Gastrocnemius medialis (tissue), 4 donors: ENCODE results near the gene INPP5A. TPM values are rescaled to one million over a fixed set of nuclear protein-coding genes. Genes with fewer than 3 reads are reported as not detected.
"Not testable (repeated sequence)": the region's sequence is repeated elsewhere in the genome, so short reads cannot be mapped to it uniquely, and the experiment has no call there.

Experiments
- ATAC-seq, 2 donors: fragments of 150-250 bp; one replicate each; pipeline ENCODE4 v1.9.1; 2016
- DNase-seq, 2 donors: peaks; one replicate each; pipeline ENCODE4 v3.0.0-alpha.2; 2019
- H3K27ac ChIP-seq, 4 donors: fragments of 200-600 bp; sonication (generic); 1 replicate in 1 of 4; 2 replicates in 3 of 4; pipeline ENCODE4 v1.5.1; 2016 to 2018; ENCODE audit warnings: mild to moderate bottlenecking in 2 of 4, moderate library complexity in 1 of 4
- H3K27me3 ChIP-seq, 3 donors: fragments of 200-600 bp; sonication (generic) in 2 of 3; 1 replicate in 1 of 3; 2 replicates in 2 of 3; pipeline versions ENCODE4 v1.5.1 to v1.6.0; 2016 to 2019; ENCODE audit warnings: mild to moderate bottlenecking in 1 of 3, moderate library complexity in 1 of 3
- H3K36me3 ChIP-seq, 2 donors: fragments of 200-600 bp; sonication (generic) in 1 of 2; one replicate each; pipeline ENCODE4 v1.5.1; 2017 to 2018
- H3K4me1 ChIP-seq, 2 donors: fragments of 200-600 bp; sonication (generic) in 1 of 2; one replicate each; pipeline ENCODE4 v1.5.1; 2016 to 2017; ENCODE audit warnings: mild to moderate bottlenecking in 2 of 2
- H3K4me3 ChIP-seq, 4 donors: fragments of 200-600 bp; sonication (generic) in 3 of 4; 1 replicate in 1 of 4; 2 replicates in 3 of 4; pipeline ENCODE4 v1.5.1; 2016 to 2019; ENCODE audit warnings: mild to moderate bottlenecking in 2 of 4
- H3K9me3 ChIP-seq, 3 donors: fragments of 200-600 bp; sonication (generic) in 2 of 3; 1 replicate in 1 of 3; 2 replicates in 2 of 3; pipeline ENCODE4 v1.5.1; 2016 to 2019
- CTCF ChIP-seq, 5 experiments: fragments of 450-650 bp in 3 of 5; fragments of 200-600 bp in 2 of 5; sonication (generic) in 2 of 5; IDR thresholded peaks in 4 of 5; conservative IDR thresholded peaks in 1 of 5; 1 replicate in 4 of 5; 2 replicates in 1 of 5; pipeline ENCODE4 v1.5.1; 2016 to 2019; ENCODE audit warnings: antibody characterized with exemption in 5 of 5, mild to moderate bottlenecking in 3 of 5, moderate library complexity in 3 of 5
- POLR2A ChIP-seq, 2 donors: fragments of 450-650 bp; IDR thresholded peaks; one replicate each; pipeline ENCODE4 v1.6.1; 2017; ENCODE audit warnings: antibody characterized with exemption in 2 of 2, mild to moderate bottlenecking in 2 of 2, moderate library complexity in 2 of 2
- in situ Hi-C, 4 donors: fragments of 200-750 bp; cut with MboI; loops; one replicate each; pipeline versions ENCODE4 v1.15.0 to v1.8.0; 2017; ENCODE audit warnings: low sequenced_read_pairs in 4 of 4
- intact Hi-C: fragments of 100-400 bp; cut with DNase I; formaldehyde crosslinking; loops from one replicate; pipeline ENCODE4 v1.15.1; 2023; ENCODE audit warnings: low total_unique reads
- total RNA-seq, 4 donors: library from RNA; depleted of rRNA; stranded (reverse); fragments of >200 nt; gene quantifications; one replicate each; pipeline versions ENCODE4 v1.1.0 to v1.2.3, GENCODE V29; 2016

The INPP5A gene
- total RNA-seq, 4 donors from 2014 or later = 74.9 to 107 (median 92.4) TPM

- ATAC-seq (no peak), DNase-seq (no peak)
- TF ChIP-seq CTCF (IDR thresholded peaks at IDR 0.05 in 4 of 5, conservative IDR thresholded peaks at IDR 0.05 in 1 of 5) (no peak), POLR2A (IDR thresholded peaks at IDR 0.05) (no peak)
- peaks cover 24 to 59% of the 10 kb centered on the region in 2 donors for H3K4me1 ChIP-seq
- no peaks in the 10 kb centered on the region for H3K36me3 ChIP-seq
- no peaks in the 10 kb centered on the region for H3K9me3 ChIP-seq
- H3K27me3 ChIP-seq = no peaks in the 10 kb centered on the region
- H3K4me3 ChIP-seq = no peak overlapping the region
- intact Hi-C loops = no loop called here
- in situ Hi-C loops = loop anchor here (25.0 kb wide), 2 partner anchors 88 to 162 kb away; partner anchors contain the start of gene PWWP2B (in 1 of the 4)
- no peak overlapping the region for H3K27ac ChIP-seq
Observed at GRCh38 chr10:132549371-132549770, 11.8 kb downstream of the INPP5A start.

GRCh38 chr10:132550366-132551092 lies 12.9 kb downstream of the INPP5A start:
- intact Hi-C loops (no loop called here), in situ Hi-C loops (no loop called here)
- Histone ChIP-seq H3K4me1 (peaks cover 22 to 58% of the 10 kb centered on the region in 2 donors), H3K9me3 (no peaks in the 10 kb centered on the region), H3K27ac (no peak overlapping the region), H3K4me3 (no peak overlapping the region), H3K27me3 (no peaks in the 10 kb centered on the region), H3K36me3 (no peaks in the 10 kb centered on the region)
- DNase-seq (no peak), ATAC-seq (no peak)
- TF ChIP-seq POLR2A (IDR thresholded peaks at IDR 0.05) (no peak), CTCF (IDR thresholded peaks at IDR 0.05 in 4 of 5, conservative IDR thresholded peaks at IDR 0.05 in 1 of 5) (no peak)

GRCh38 chr10:132551093-132551807 lies 13.7 kb downstream of the INPP5A start:
- Histone ChIP-seq H3K27ac (no peak overlapping the region), H3K4me1 (peaks cover 22 to 58% of the 10 kb centered on the region in 2 donors)
- TF ChIP-seq POLR2A (IDR thresholded peaks at IDR 0.05) (no peak), CTCF (IDR thresholded peaks at IDR 0.05 in 4 of 5, conservative IDR thresholded peaks at IDR 0.05 in 1 of 5) (no peak)

GRCh38 chr10:132551808-132552130 lies 14.2 kb downstream of the INPP5A start:
- ATAC-seq = no peak
- DNase-seq = no peak
- no peak for TF ChIP-seq POLR2A (IDR thresholded peaks at IDR 0.05)
- no peak for TF ChIP-seq CTCF (IDR thresholded peaks at IDR 0.05 in 4 of 5, conservative IDR thresholded peaks at IDR 0.05 in 1 of 5)
- intact Hi-C loops = no loop called here
- H3K27ac ChIP-seq = no peak overlapping the region
- no peaks in the 10 kb centered on the region for H3K9me3 ChIP-seq
- no peaks in the 10 kb centered on the region for H3K36me3 ChIP-seq
- no peak overlapping the region for H3K4me3 ChIP-seq
- peaks cover 22 to 54% of the 10 kb centered on the region in 2 donors for H3K4me1 ChIP-seq
- no peaks in the 10 kb centered on the region for H3K27me3 ChIP-seq
- in situ Hi-C loops = no loop called here

More at GRCh38 chr10:132551093-132551807, 13.7 kb downstream of the INPP5A start:
- H3K27me3 ChIP-seq = no peaks in the 10 kb centered on the region
- H3K36me3 ChIP-seq = no peaks in the 10 kb centered on the region
- intact Hi-C loops (no loop called here), in situ Hi-C loops (no loop called here)
- DNase-seq = no peak
- no peak overlapping the region for H3K4me3 ChIP-seq
- no peaks in the 10 kb centered on the region for H3K9me3 ChIP-seq
- ATAC-seq = no peak

- H3K27me3 ChIP-seq, H3K9me3 ChIP-seq, H3K4me3 ChIP-seq, in situ Hi-C loops, H3K36me3 ChIP-seq, H3K27ac ChIP-seq, ATAC-seq, intact Hi-C loops, DNase-seq: not testable (repeated sequence)
- peaks cover 22 to 45% of the 10 kb centered on the region in 2 donors for H3K4me1 ChIP-seq
Observed at GRCh38 chr10:132552635-132553034, 15.0 kb downstream of the INPP5A start.

- intact Hi-C loops, in situ Hi-C loops, H3K4me3 ChIP-seq, H3K36me3 ChIP-seq, DNase-seq, H3K27me3 ChIP-seq, H3K9me3 ChIP-seq, H3K27ac ChIP-seq, ATAC-seq: not testable (repeated sequence)
- H3K4me1 ChIP-seq = peaks cover 22 to 36% of the 10 kb centered on the region in 2 donors
Observed at GRCh38 chr10:132553568-132553967, 16.0 kb downstream of the INPP5A start.
